ENCODE data around the gene RNASE8.

RNASE8 gene

GRCh38 chr14:21093769-21094681, 36.4 kb downstream of the RNASE8 start:
- FAIRE-seq: no peak

GRCh38 chr14:21095430-21096205, 38.0 kb downstream of the RNASE8 start:
- FAIRE-seq: no peak

- no peak for FAIRE-seq
Observed at GRCh38 chr14:21096438-21096837, 38.8 kb downstream of the RNASE8 start.

- FAIRE-seq: no peak
Observed at GRCh38 chr14:21096978-21097635, 39.5 kb downstream of the RNASE8 start.

- FAIRE-seq: no peak
Observed at GRCh38 chr14:21097636-21098075, 40.0 kb downstream of the RNASE8 start.

GRCh38 chr14:21098076-21098891, 40.7 kb downstream of the RNASE8 start, which contains the start of gene ZNF219:
ZNF219 (minus strand) TSS chr14:21098655; CDS start chr14:21093591, 5,064 bp downstream.
- FAIRE-seq: no peak

GRCh38 chr14:21098892-21099595, 41.4 kb downstream of the RNASE8 start:
- FAIRE-seq: no peak

- FAIRE-seq: no peak
Observed at GRCh38 chr14:21099596-21099985, 42.0 kb downstream of the RNASE8 start.

- FAIRE-seq: no peak
Observed at GRCh38 chr14:21100931-21101330, 43.3 kb downstream of the RNASE8 start, which contains the start of gene TMEM253. TMEM253 (plus strand) TSS chr14:21101066; CDS start chr14:21101344, 278 bp downstream.

GRCh38 chr14:21101802-21102413, 44.3 kb downstream of the RNASE8 start:
- FAIRE-seq: no peak

GRCh38 chr14:21102521-21103410, 45.1 kb downstream of the RNASE8 start:
- no peak for FAIRE-seq

GRCh38 chr14:21103411-21103709, 45.7 kb downstream of the RNASE8 start:
- peak; percentile 3 for FAIRE-seq

GRCh38 chr14:21103710-21104447, 46.3 kb downstream of the RNASE8 start:
- no peak for FAIRE-seq

GRCh38 chr14:21104448-21105060, 46.9 kb downstream of the RNASE8 start:
- FAIRE-seq: no peak

- FAIRE-seq: no peak
Observed at GRCh38 chr14:21105095-21105494, 47.5 kb downstream of the RNASE8 start.

- FAIRE-seq: no peak
Observed at GRCh38 chr14:21106176-21106497, 48.5 kb downstream of the RNASE8 start.

- FAIRE-seq: no peak
Observed at GRCh38 chr14:21106498-21107282, 49.1 kb downstream of the RNASE8 start.

- FAIRE-seq: no peak
Observed at GRCh38 chr14:21107283-21107800, 49.7 kb downstream of the RNASE8 start.
